Type B pancreatic cell (in vitro differentiated cells): Measurements from ENCODE around the gene GPHN. TPM values are rescaled to one million over a fixed set of nuclear protein-coding genes. Genes with fewer than 3 reads are reported as not detected.

Source experiments
- DNase-seq: peaks from one replicate; pipeline ENCODE4 v3.0.0; 2021; ENCODE audit warnings: mixed read lengths; ENCODE audit not compliant: unreplicated experiment; ENCODE audit errors: extremely low spot score
- H3K27ac Mint-ChIP-seq: 2 replicates; pipeline ENCODE4 v1.8.0; 2021; ENCODE audit warnings: mild to moderate bottlenecking, mixed read lengths
- H3K27me3 Mint-ChIP-seq: 2 replicates; pipeline ENCODE4 v1.8.0; 2021; ENCODE audit warnings: mixed read lengths
- H3K36me3 Mint-ChIP-seq: 2 replicates; pipeline ENCODE4 v1.8.0; 2021; ENCODE audit warnings: mixed read lengths
- H3K4me1 Mint-ChIP-seq: one replicate; pipeline ENCODE4 v1.8.0; 2021; ENCODE audit warnings: mixed read lengths; ENCODE audit not compliant: unreplicated experiment
- H3K4me3 Mint-ChIP-seq: 2 replicates; pipeline ENCODE4 v1.8.0; 2021; ENCODE audit warnings: mild to moderate bottlenecking, mixed read lengths
- H3K9me3 Mint-ChIP-seq: 2 replicates; pipeline ENCODE4 v1.8.0; 2021; ENCODE audit warnings: mixed read lengths
- total RNA-seq: library from RNA; stranded (reverse); gene quantifications from 2 replicates; pipeline ENCODE4 v1.2.1, GENCODE V29; 2021; ENCODE audit warnings: low replicate concordance
- TF ChIP-seq, protein P1 (sequence below): fragments of 200-600 bp; sonication (generic); conservative IDR thresholded peaks from 2 replicates; pipeline ENCODE4 v1.5.0; 2021; ENCODE audit warnings: antibody characterized with exemption, mild to moderate bottlenecking

The GPHN gene
- total RNA-seq, 1 donor from 2014 or later = 38.9 TPM

DNA sequence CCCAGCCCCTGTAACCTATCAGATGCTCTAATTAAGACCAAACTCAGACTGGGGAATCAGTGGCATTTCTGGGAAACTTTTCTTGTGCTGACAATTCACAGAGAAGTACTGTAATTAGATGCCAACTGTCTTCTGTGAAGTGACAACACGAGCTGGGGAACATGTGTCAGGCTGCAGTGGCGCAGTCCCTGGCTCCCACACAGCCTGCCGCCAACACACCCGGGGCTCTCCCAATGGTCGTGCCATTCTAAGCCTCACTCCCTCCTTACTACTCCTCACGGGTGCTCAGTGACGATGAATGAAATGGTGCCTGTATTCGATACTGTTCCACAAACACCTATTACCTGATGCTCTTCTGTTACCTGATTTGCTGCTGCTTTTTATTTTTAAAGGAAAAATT, 699.9 kb downstream of the GPHN start:
- no peaks in the 10 kb centered on the region for H3K27me3 Mint-ChIP-seq
- DNase-seq = no peak
- no peaks in the 10 kb centered on the region for H3K9me3 Mint-ChIP-seq
- no peaks in the 10 kb centered on the region for H3K36me3 Mint-ChIP-seq
- H3K4me3 Mint-ChIP-seq = no peak overlapping the region
- no peak overlapping the region for H3K27ac Mint-ChIP-seq
- TF ChIP-seq, protein P1, sequence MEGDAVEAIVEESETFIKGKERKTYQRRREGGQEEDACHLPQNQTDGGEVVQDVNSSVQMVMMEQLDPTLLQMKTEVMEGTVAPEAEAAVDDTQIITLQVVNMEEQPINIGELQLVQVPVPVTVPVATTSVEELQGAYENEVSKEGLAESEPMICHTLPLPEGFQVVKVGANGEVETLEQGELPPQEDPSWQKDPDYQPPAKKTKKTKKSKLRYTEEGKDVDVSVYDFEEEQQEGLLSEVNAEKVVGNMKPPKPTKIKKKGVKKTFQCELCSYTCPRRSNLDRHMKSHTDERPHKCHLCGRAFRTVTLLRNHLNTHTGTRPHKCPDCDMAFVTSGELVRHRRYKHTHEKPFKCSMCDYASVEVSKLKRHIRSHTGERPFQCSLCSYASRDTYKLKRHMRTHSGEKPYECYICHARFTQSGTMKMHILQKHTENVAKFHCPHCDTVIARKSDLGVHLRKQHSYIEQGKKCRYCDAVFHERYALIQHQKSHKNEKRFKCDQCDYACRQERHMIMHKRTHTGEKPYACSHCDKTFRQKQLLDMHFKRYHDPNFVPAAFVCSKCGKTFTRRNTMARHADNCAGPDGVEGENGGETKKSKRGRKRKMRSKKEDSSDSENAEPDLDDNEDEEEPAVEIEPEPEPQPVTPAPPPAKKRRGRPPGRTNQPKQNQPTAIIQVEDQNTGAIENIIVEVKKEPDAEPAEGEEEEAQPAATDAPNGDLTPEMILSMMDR = no peak
- H3K4me1 Mint-ChIP-seq = no peaks in the 10 kb centered on the region

DNA sequence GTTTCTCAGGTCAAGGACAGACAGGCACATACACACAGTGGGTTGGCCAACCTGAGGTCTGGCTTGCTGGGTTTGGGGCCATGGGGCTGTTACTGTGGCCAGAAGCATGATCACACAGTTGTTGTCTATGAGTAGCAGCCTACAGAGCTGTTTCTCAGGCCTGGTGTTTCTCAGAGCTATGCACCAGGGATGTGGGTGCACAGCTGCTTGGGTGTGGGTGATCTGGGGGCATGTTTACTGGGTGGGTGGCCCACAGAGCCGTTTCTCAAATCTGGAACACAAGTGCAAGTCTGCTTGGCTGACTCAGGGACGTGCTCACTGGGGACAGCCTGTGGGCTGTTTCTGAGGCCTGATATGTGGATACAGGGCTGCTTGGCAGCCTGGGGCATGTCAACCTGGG, 710.2 kb downstream of the GPHN start:
- TF ChIP-seq, protein P1 = no peak
- Mint-ChIP-seq H3K9me3 (no peaks in the 10 kb centered on the region), H3K27ac (no peak overlapping the region)

DNA sequence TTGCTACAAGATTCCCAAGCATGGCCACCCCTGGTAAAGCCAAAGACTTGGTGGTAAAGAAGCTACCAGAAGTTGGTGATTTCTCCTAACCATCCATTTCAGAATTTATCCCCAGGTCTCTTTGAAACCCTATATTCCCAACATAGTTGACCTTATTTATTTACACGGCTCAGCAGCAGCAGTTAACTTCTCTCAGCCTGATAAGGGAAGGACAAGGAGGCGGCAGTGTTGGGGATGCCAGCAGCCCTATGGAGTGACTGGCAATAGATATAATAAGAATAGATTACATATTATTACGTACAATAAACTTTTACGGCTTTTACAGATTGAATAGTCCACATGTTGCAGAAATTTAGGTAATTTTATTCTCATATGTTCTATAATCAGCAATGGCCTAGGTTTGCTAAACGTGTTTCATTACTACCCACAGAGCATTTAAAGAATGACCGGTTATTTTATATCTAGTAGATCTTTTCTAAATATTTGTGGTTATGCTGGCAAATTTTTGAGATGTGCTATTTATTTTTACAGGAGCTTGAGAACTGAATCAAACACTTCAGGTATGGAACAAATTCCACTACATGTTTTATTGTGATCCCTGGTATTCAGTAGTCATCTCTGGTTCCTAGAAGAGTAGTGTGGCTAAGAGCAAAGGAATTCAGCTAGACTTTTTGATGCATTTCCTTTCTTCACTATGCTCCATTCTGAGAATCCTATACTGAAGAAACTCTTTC, 713.5 kb downstream of the GPHN start:
- H3K4me3 Mint-ChIP-seq = no peak overlapping the region
- DNase-seq = no peak
- no peaks in the 10 kb centered on the region for H3K9me3 Mint-ChIP-seq
- TF ChIP-seq, protein P1 = no peak
- no peaks in the 10 kb centered on the region for H3K4me1 Mint-ChIP-seq
- H3K27ac Mint-ChIP-seq = no peak overlapping the region
- H3K36me3 Mint-ChIP-seq = no peaks in the 10 kb centered on the region
- H3K27me3 Mint-ChIP-seq = no peaks in the 10 kb centered on the region

More for the DNA sequence above, 710.2 kb downstream of the GPHN start:
- no peak for DNase-seq
- no peaks in the 10 kb centered on the region for H3K27me3 Mint-ChIP-seq
- H3K4me3 Mint-ChIP-seq = no peak overlapping the region
- no peaks in the 10 kb centered on the region for H3K4me1 Mint-ChIP-seq
- no peaks in the 10 kb centered on the region for H3K36me3 Mint-ChIP-seq

DNA sequence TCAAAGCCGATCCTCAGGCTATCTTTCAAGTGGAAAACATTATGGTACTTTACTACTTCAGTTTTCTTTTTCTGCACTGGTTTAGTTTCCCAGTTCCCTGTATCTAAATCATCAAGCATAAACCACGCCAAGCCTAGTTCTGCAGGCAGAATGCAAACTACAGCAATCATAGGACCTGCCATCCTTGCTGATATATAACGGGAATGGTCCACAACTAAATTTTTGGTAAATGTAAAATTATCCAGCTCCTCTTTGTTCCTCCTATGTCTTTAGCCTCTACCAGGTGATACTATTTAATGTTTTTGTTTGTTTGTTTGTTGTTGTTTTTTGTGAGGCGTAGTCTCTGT, 714.0 kb downstream of the GPHN start:
- DNase-seq = no peak
- Mint-ChIP-seq H3K4me3 (no peak overlapping the region), H3K36me3 (no peaks in the 10 kb centered on the region), H3K4me1 (no peaks in the 10 kb centered on the region), H3K27ac (no peak overlapping the region), H3K9me3 (no peaks in the 10 kb centered on the region), H3K27me3 (no peaks in the 10 kb centered on the region)
- TF ChIP-seq, protein P1 = no peak

DNA sequence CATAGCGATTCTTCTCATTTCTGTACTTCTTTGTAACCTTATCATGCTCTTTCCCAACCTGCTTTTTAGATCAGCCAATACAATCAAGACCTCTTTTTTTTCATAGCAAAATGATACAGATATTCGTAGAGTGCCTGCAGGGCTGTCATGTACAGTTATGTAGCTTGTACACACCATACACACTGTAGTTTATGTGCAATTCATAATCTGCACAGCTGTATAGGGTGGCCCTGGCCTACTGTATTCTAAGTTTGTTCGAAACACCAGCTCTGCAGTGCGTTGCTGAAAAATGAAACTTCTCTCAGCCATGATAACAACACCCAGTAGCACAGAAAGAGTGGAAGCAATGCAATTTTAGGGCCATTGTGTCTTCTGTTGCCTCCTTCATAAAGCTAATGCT, 717.6 kb downstream of the GPHN start:
- no peaks in the 10 kb centered on the region for H3K4me1 Mint-ChIP-seq
- H3K4me3 Mint-ChIP-seq = no peak overlapping the region
- DNase-seq = no peak
- H3K27ac Mint-ChIP-seq = no peak overlapping the region
- TF ChIP-seq, protein P1 = no peak
- no peaks in the 10 kb centered on the region for H3K27me3 Mint-ChIP-seq
- H3K9me3 Mint-ChIP-seq = no peaks in the 10 kb centered on the region
- no peaks in the 10 kb centered on the region for H3K36me3 Mint-ChIP-seq
